Rectal smooth muscle tissue (tissue), 1 donor: ENCODE measurements around the gene MAP3K13.

Source experiments
- H3K27ac ChIP-seq: one replicate; pipeline ENCODE4 v1.7.0; 2013; ENCODE audit warnings: low read depth, low read length, inconsistent platforms
- H3K27me3 ChIP-seq: one replicate; pipeline ENCODE4 v1.7.0; 2013; ENCODE audit warnings: low read length; ENCODE audit not compliant: control insufficient read depth, insufficient read depth
- H3K36me3 ChIP-seq: one replicate; pipeline ENCODE4 v1.7.0; 2013; ENCODE audit warnings: low read length; ENCODE audit not compliant: control insufficient read depth, insufficient read depth
- H3K4me1 ChIP-seq: one replicate; pipeline ENCODE4 v1.7.0; 2013; ENCODE audit warnings: low read length; ENCODE audit not compliant: control insufficient read depth, insufficient read depth
- H3K4me3 ChIP-seq: one replicate; pipeline ENCODE4 v1.7.0; 2013; ENCODE audit warnings: low read length
- H3K9ac ChIP-seq: one replicate; pipeline ENCODE4 v1.7.0; 2013; ENCODE audit warnings: low read length

The MAP3K13 gene

GRCh38 chr3:185479373-185479945 lies 116.5 kb downstream of the MAP3K13 start:
- Histone ChIP-seq H3K4me1 (no peaks in the 10 kb centered on the region), H3K9ac (no peak overlapping the region), H3K4me3 (no peak overlapping the region), H3K27ac (no peak overlapping the region), H3K36me3 (peaks cover 9% of the 10 kb centered on the region), H3K27me3 (no peaks in the 10 kb centered on the region)

DNA sequence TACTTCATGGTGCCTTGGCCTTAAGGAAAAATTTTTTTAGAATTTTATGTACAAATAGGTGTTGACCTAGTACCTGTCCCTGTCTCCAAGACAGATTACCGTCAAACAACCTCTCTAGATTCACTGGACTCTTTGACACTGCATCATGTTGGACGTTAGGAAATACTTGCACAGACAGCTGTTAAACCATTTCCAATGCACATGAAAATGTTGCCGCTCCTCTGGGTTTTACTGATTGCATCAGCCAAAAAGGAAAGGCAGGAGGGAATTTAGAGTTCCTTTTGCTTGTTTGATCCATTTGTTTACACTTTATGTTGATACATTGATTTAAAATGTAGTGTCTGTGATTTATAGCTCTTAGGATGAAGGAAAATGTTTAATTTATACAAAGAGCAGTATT lies 121.4 kb downstream of the MAP3K13 start:
- Histone ChIP-seq H3K27ac (no peak overlapping the region), H3K4me1 (no peaks in the 10 kb centered on the region), H3K27me3 (no peaks in the 10 kb centered on the region), H3K4me3 (no peak overlapping the region), H3K9ac (no peak overlapping the region), H3K36me3 (peaks cover 6% of the 10 kb centered on the region)

DNA sequence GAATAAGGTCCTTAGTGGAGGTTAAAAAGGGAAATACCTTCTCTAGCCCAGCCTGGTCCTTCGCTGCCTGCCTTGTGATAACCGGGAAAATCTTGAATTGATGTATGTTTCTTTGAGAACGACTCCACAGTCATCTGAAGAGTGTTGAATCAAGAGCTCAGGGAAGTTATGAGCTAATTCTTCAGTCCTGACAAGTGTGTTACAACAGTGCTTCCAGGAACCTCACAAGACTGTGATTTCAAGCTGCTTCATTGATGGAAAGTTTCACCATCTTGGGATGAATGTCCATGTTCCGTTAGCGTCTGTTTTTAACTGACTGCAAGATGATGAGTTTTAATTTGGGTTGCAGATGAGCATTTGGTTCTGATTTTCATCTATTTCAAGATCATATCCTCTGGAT lies 123.5 kb downstream of the MAP3K13 start:
- H3K27ac ChIP-seq, result no peak overlapping the region
- peaks cover 9% of the 10 kb centered on the region for H3K36me3 ChIP-seq
- no peaks in the 10 kb centered on the region for H3K4me1 ChIP-seq
- no peaks in the 10 kb centered on the region for H3K27me3 ChIP-seq
- no peak overlapping the region for H3K4me3 ChIP-seq
- no peak overlapping the region for H3K9ac ChIP-seq

DNA sequence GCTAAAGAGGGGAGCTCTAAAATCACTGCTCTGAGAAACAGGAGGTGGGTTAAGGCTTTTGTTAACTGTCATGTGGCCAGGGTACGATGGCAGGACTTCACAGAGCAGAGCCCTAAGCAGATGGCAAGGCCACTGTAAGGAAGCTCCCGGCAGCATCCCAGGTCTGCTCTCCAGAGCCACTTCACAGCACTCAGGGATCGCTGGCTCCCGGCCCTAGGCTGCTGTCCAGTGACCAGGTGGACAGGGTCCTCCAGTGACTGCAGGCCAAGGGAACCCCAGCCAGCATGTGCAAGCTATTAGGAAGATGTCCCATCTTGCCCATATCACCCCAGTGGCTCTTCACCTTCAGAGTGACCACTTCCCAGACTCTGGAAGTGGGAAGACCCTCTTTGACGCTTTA lies 125.5 kb downstream of the MAP3K13 start:
- no peak overlapping the region for H3K9ac ChIP-seq
- no peaks in the 10 kb centered on the region for H3K27me3 ChIP-seq
- H3K27ac ChIP-seq, result no peak overlapping the region
- no peaks in the 10 kb centered on the region for H3K4me1 ChIP-seq
- no peak overlapping the region for H3K4me3 ChIP-seq
- peaks cover 4% of the 10 kb centered on the region for H3K36me3 ChIP-seq

- H3K27me3 ChIP-seq, result no peaks in the 10 kb centered on the region
- H3K9ac ChIP-seq, result no peak overlapping the region
- no peak overlapping the region for H3K4me3 ChIP-seq
- H3K4me1 ChIP-seq, result no peaks in the 10 kb centered on the region
- no peak overlapping the region for H3K27ac ChIP-seq
- peaks cover 10% of the 10 kb centered on the region for H3K36me3 ChIP-seq
Measured at GRCh38 chr3:185489462-185489861, 126.5 kb downstream of the MAP3K13 start.

DNA sequence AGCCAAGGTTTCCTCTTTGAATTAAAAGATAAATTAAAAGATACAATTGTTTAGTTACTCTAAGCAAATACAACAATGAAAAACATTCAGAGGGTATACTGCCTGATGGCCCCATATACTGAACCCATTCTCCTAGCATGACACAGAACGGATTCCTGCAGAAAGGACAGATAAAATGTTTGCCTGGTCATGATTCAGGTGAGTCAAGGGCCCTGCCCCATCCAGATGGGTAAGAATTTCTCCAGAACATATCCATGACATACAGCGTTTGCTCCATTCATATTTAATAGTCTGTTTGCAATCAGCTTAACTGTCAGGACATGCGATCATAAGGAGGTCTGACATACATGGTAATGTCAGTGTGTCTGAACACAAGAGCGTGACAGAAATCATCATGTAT lies 127.3 kb downstream of the MAP3K13 start:
- no peaks in the 10 kb centered on the region for H3K4me1 ChIP-seq

DNA sequence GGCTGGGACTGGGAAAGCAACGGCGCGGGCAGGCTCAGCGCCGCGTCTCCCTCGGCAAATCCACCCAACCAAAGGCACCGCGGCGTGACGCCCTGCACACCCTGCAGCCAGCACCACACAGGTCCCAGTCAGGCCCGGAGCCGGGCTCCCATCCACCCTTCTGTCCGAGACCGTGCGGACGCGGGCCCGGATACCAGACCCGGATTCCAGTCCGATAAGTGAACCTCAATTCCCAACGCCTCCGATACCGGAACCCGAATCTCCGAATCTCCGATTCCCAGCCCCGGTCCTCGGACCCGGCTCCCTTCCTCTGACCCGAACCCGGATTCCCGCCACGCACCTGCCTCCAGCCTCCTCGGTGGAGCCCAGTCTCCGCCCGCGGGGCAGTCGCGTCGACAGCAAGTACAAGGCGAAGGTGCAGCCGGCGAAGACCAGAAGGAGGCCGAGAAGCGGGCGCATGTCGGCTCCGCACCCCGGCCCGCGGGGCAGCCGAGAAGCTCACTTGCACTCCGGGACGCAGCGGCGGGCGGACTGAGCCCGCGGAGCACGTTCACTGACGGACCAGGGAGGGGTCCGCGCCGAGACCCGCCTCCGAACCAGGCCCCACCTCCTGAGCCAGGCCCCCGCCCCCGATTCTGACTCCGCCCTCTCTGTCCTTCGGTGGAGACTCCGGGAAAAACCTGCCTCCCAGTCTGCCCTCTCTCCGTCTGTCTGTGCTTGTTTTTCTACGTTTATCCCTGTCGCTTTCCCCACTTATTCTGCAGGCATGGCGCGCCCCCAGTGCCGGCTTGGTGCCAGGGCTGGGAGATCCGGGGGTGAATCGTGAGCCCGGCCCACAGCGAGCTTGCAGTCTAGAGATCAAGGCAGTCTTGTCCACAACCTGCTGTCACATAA lies 135.8 kb downstream of the MAP3K13 start, which contains the start of gene TMEM41A:
TMEM41A (minus strand) TSS at position 533 of the 894 bp plus-strand sequence; CDS start at position 459, 74 bp downstream.
- H3K27me3 ChIP-seq, result no peaks in the 10 kb centered on the region
- peak within 1 kb of the TSS; percentile 78 for H3K27ac ChIP-seq
- peak within 1 kb of the TSS; percentile 88 for H3K9ac ChIP-seq
- peaks cover 18% of the 10 kb centered on the region for H3K36me3 ChIP-seq
- peak within 1 kb of the TSS; percentile 85 for H3K4me3 ChIP-seq
- peaks cover 6% of the 10 kb centered on the region for H3K4me1 ChIP-seq

More for the DNA sequence above, 127.3 kb downstream of the MAP3K13 start:
- Histone ChIP-seq H3K9ac (no peak overlapping the region), H3K27me3 (no peaks in the 10 kb centered on the region), H3K4me3 (no peak overlapping the region), H3K36me3 (peaks cover 16% of the 10 kb centered on the region), H3K27ac (no peak overlapping the region)

DNA sequence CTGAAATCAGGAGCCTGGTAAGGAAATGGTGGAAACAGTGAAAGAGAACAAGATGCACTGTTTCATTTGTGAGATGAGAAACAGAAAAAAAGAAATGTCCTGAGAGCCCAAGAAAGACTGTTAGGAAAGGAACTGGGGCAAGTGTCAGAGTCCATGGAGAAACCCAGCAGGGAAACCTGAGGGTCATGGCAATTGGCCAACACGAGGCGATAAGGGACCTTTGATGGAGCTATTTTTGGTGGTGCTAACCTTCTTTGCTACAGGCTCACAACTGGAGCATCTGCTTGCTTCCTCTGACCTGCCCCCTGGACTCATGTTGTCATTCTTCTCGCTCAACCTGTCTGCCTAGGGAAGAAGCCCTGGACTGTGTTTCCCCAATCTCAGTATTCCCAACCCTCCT lies 140.1 kb downstream of the MAP3K13 start:
- no peak overlapping the region for H3K27ac ChIP-seq
- peaks cover 2% of the 10 kb centered on the region for H3K36me3 ChIP-seq
- no peak overlapping the region for H3K9ac ChIP-seq
- no peaks in the 10 kb centered on the region for H3K27me3 ChIP-seq
- no peak overlapping the region for H3K4me3 ChIP-seq
- H3K4me1 ChIP-seq, result no peaks in the 10 kb centered on the region

GRCh38 chr3:185503521-185503920 lies 140.6 kb downstream of the MAP3K13 start:
- Histone ChIP-seq H3K4me1 (no peaks in the 10 kb centered on the region), H3K4me3 (no peak overlapping the region), H3K27me3 (no peaks in the 10 kb centered on the region), H3K36me3 (peaks cover 2% of the 10 kb centered on the region), H3K27ac (no peak overlapping the region), H3K9ac (no peak overlapping the region)

DNA sequence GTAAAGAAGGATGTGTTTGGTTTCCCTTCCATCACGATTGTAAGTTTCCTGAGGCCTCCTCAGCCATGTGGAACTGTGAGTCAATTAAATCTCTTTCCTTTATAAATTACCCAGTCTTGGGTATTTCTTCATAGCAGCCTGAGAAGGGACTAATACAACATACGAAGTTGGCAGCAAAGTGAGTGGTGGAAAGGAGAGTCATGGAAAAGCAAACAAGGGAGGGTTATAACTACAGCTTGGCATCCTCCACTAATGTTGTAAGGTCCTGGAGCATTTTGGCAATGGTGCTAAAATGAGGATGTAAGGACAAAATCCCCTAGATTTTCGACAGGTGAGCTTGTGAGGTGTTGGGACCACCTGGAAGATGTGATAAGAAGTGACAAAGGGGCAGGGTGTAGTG lies 141.7 kb downstream of the MAP3K13 start:
- Histone ChIP-seq H3K4me3 (no peak overlapping the region), H3K9ac (no peak overlapping the region), H3K27ac (no peak overlapping the region), H3K27me3 (no peaks in the 10 kb centered on the region), H3K4me1 (no peaks in the 10 kb centered on the region), H3K36me3 (peaks cover 2% of the 10 kb centered on the region)

GRCh38 chr3:185507883-185508282 lies 144.9 kb downstream of the MAP3K13 start:
- H3K36me3 ChIP-seq, result no peaks in the 10 kb centered on the region
- H3K4me1 ChIP-seq, result no peaks in the 10 kb centered on the region
- H3K4me3 ChIP-seq, result no peak overlapping the region
- no peak overlapping the region for H3K27ac ChIP-seq
- H3K9ac ChIP-seq, result no peak overlapping the region
- H3K27me3 ChIP-seq, result no peaks in the 10 kb centered on the region

GRCh38 chr3:185508335-185508991 lies 145.5 kb downstream of the MAP3K13 start:
- Histone ChIP-seq H3K27me3 (no peaks in the 10 kb centered on the region), H3K4me3 (no peak overlapping the region), H3K36me3 (no peaks in the 10 kb centered on the region), H3K9ac (no peak overlapping the region), H3K27ac (no peak overlapping the region), H3K4me1 (no peaks in the 10 kb centered on the region)
